GM23338 (cell line): ENCODE measurements around the gene CIB1.

Source experiments
- CTCF ChIP-seq, 2 experiments: fragments of 200-600 bp in 1 of 2; sonication (generic) in 1 of 2; conservative IDR thresholded peaks; 2 replicates each; pipeline versions ENCODE4 v1.5.1 to v1.6.1; 2016 to 2017; ENCODE audit warnings: antibody characterized with exemption in 2 of 2, low read depth in 2 of 2, mild to moderate bottlenecking in 2 of 2, moderate library complexity in 1 of 2
- POLR2AphosphoS5 ChIP-seq: IDR thresholded peaks from 2 replicates; pipeline ENCODE4 v1.6.1; 2016; ENCODE audit warnings: antibody characterized with exemption, low read depth
- REST ChIP-seq: IDR thresholded peaks from one replicate; pipeline ENCODE4 v1.6.1; 2018; ENCODE audit warnings: antibody characterized with exemption; ENCODE audit not compliant: unreplicated experiment

- TF ChIP-seq CTCF (conservative IDR thresholded peaks at IDR 0.05; ENCODE audit: low read depth in 2 of 2) (no peak), REST (no peak), POLR2AphosphoS5 (no peak; the same call in 1 of the 2 replicates)
Measured at GRCh38 chr15:90233387-90234095, at the start of gene CIB1.
